NCI-H226 (cell line): Measurements from ENCODE around the gene ADAMTS19.
"Not testable (repeated sequence)": the region's sequence is repeated elsewhere in the genome, so short reads cannot be mapped to it uniquely, and the experiment has no call there.

Source experiments
- DNase-seq: peaks from one replicate; pipeline ENCODE4 v3.0.0-alpha.2; 2015

The ADAMTS19 gene, protein sequence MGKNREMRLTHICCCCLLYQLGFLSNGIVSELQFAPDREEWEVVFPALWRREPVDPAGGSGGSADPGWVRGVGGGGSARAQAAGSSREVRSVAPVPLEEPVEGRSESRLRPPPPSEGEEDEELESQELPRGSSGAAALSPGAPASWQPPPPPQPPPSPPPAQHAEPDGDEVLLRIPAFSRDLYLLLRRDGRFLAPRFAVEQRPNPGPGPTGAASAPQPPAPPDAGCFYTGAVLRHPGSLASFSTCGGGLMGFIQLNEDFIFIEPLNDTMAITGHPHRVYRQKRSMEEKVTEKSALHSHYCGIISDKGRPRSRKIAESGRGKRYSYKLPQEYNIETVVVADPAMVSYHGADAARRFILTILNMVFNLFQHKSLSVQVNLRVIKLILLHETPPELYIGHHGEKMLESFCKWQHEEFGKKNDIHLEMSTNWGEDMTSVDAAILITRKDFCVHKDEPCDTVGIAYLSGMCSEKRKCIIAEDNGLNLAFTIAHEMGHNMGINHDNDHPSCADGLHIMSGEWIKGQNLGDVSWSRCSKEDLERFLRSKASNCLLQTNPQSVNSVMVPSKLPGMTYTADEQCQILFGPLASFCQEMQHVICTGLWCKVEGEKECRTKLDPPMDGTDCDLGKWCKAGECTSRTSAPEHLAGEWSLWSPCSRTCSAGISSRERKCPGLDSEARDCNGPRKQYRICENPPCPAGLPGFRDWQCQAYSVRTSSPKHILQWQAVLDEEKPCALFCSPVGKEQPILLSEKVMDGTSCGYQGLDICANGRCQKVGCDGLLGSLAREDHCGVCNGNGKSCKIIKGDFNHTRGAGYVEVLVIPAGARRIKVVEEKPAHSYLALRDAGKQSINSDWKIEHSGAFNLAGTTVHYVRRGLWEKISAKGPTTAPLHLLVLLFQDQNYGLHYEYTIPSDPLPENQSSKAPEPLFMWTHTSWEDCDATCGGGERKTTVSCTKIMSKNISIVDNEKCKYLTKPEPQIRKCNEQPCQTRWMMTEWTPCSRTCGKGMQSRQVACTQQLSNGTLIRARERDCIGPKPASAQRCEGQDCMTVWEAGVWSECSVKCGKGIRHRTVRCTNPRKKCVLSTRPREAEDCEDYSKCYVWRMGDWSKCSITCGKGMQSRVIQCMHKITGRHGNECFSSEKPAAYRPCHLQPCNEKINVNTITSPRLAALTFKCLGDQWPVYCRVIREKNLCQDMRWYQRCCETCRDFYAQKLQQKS

DNA sequence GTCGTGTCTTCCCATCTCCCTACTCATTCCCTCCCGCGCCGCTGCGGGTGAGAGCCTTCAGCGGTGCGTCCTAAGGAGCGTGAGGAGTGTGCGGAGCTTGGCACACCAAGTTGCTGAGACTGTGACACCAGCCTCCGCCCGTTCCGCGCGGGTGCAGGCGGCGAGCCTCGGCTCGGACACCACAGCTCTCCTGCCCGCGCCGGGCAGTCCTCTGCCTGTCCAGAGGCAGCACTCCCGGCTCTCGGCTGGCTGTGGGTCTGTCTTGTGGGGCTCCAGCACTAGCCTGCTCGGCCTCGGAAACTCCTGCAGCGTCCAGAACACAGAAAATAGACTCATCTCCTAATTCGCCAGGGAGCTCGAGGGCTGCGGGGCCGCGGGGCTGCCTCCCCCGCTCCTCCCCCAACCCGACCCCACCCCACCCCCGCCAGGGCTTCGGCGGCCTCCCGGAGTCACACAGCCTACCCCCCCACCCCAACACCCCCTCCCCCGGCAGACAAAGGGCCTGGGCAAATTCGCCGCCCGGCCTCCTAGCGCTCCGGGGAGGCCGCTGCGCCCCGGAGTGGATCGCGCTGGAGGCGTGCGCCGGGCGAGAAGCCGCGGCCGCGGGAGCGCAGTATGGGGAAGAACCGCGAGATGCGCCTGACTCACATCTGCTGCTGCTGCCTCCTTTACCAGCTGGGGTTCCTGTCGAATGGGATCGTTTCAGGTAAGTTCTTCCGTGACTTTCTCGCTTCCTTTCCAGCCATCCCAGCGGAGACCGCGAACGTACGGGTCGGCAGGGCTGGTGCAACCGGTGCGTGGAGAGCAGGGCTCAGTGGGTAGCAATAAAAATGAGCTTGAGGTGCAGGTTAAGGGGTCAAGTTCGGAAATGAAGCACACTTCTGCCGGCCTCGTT lies at the start of gene ADAMTS19:
ADAMTS19 (plus strand) TSS at position 522 of the 895 bp plus-strand sequence; CDS start at position 616, 94 bp downstream.
- no peak for DNase-seq

DNA sequence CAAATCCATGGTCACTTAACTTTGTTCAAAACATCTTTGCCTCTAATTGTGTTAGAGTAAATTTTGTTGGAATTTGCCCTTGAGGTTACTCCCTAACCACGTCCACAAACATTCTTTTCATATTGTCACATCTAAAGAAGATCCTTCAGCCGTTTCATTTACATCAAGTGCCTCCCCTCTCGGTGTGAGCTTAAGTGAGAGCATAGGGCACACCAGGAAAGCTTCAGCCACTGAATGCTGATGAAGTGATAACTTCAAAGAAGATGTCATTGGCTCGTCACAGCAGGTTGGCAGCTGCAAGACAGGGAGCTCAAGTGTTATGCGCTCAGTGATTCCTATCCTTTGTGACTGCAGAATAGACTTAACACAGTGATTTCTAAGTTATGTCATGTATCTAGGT lies 49.6 kb upstream of the ADAMTS19 start:
- DNase-seq: no peak

DNA sequence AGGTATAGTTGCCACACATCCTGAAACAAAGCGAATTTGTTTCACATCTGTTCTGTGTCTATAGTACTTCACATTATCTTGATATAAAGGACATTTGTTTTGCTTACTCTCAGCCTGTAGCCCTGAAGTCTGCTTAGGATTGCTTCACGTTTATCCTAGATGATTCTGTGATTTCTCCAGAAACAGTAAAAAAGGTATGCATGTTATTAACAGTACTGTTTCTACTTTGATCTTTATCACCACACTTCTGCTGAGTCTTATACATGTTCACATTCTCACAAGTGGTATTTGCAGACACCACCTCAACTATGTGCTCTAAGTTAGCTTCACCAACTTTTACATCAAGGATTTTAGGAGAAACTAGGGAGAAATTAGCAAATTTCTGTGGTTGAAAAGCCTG lies 47.4 kb upstream of the ADAMTS19 start:
- DNase-seq: no peak

DNA sequence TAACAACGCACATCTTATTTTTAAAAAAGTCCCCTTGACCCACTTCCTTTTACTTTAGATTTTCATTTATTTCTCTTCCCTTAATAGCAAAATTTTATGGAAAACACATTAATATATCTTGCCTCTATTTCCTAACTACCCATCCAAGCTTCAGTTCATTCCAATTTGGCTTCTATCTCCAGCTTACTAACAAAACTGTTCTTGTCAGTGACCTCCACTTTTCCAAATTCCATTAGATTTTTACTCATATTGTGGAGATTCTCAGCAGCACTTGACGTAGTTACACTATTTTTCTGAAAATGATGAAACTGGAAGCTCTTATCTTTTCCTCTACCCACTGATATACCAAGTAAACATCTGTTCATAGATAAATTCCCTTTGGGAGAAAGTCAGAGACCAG lies 46.5 kb upstream of the ADAMTS19 start:
- no peak for DNase-seq

DNA sequence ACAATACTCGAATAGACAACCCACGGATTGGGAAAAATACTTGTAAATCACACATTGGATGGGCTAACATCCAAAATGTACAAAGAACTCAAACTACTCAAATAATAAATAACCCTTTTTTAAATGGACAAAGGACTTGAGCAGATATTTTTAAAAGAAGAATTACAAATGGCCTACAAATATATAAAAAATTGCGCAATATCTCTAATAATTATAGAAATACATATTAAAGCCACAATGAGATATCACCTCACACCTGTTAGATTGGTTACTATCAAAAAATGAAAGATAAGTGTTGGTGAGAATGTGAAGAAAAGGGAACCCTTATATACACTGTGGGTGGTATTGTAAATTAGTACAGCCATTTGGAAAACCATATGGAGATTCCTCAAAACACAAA lies 40.8 kb upstream of the ADAMTS19 start:
- no peak for DNase-seq

DNA sequence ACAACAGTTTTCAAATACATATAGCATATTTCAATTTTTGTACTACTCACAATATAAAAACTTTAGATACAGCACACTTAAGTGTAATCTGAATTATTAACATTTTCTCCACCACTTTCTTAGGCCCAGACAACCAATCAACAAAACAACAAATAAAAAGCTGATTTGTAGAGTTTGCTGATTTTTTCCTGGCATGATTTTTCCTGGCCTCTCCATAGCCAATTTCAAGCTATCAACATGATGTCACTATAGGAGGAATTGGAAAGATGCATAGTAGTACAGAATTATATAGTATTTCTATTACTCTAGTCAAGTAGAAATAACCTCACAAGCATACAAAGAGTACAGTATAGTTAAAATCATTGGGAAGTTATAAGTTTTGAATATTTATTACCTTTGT lies 35.1 kb upstream of the ADAMTS19 start:
- DNase-seq: no peak

DNA sequence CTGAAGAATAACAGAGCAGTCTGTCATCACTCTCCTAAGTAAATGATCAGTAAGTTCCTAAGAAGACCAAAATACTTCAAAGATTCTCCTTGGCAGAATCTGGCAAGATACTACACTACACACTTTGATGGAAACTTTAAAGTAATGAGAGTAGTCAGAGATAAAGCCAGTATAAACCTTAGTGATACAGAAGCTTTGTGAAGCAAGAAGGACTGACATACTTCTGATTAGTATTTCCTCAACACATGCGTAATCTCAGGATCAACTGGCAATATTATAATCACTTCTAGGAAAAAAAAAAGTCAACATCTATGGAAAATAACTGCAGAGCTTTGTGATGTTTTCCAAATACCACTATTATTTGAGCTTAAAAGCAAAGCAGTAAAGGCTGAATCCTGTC lies 34.0 kb upstream of the ADAMTS19 start:
- no peak for DNase-seq

DNA sequence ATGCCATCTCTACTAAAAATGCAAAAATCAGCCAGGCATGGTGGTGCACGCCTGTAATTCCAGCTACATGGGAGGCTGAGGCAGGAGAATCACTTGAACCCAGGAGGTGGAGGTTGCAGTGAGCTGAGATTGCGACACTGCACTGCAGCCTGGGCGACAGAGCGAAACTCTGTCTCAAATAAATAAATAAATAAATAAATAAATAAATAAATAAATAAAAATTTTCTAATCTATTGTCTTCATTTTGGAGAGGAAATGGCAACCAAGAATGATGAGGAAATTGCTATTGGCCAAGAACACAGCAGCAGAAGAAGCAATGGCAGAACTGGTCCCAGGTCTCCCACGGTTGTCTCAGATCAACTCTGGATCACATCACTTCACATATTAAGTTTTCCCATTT lies 31.5 kb upstream of the ADAMTS19 start:
- not testable (repeated sequence) for DNase-seq

DNA sequence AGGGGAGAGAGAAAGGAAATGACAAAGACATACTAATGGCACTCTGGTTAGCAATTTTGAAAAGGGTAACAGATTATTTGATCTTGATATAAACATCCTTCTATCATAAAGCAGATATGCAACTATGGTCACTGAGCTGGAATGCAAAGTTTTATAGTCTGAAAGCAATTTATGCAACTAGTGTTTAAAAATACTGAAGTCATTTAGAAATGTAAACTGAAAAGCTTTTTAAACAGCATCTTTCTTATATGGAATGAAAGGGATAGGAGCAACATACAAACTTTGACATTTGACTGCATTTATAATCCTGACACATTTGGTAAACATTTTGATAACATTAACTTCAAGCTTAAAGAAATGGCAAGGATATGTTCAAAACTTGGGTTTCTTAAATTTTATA lies 28.7 kb upstream of the ADAMTS19 start:
- DNase-seq: no peak

DNA sequence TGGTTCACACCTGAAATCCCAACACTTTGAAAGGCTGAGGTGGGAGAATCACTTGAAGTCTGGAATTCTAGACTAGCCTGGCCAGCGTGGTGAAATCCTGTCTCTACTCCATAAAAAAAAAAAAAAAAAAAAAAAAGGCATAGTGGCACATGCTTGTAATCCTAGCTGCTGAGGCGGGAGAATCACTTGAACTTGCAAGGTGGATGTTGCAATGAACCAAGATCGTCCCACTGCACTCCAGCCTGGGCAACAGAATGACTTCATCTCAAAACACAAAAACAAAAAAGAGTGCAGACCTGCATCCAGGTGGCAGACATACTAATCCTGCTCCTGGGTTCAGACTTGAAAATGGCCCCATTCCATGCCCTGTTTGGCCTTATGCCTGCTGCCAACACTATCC lies 21.8 kb upstream of the ADAMTS19 start:
- DNase-seq: no peak

DNA sequence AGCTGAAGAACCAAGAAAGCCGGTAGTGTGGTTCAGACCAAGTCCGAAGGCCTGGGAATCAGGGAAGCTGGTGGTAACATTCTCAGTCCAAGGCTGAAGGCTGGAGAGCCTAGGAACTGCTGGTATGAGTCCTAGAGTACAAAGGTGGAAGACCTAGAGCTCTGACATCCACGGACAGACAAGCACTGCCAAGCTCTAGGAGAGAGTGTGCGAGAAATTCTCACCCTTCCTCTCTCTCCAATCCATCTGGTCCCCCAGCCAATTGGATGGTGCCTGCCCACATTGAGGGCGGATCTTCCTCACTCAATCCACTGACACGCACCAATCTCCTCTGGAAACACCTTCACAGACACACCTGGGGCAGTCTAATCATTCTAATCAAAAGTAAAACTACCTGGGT lies 19.7 kb upstream of the ADAMTS19 start:
- no peak for DNase-seq

DNA sequence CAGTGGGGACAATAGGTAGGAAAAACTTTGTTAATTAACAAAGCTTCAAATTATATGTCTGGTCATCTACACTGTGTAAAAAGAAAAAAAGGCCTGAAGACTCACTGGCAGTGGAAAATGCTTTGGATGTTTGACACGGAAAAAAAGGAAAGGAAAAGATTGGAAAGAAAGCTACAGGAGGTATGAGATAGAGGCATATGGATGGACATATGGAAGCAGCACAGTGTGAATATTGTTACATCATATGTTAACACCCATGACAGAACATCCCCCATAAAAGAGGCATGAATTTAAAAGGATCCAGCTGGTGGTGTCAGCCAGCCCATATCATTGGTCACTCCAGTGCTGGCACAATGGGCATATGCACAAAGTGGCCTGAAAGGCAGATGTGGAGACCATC lies 19.0 kb upstream of the ADAMTS19 start:
- DNase-seq: no peak

DNA sequence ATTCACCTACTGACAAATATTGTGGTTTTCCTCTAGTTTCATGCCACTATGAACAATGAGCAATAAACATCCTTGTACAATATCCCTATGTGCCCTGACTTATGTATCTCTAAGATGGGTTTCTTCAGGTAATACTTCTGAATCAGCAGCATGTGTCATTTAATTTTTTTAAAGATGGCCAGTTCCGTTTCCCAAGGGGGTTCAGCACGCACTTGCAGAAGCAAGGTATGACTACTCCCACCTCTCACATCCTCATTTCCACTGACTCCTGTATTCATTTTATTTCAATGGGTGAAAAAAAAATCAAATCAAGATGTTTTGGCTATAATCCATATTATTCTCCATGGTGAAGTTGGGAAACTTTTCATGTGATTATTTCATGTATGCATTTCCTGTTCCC lies 14.7 kb upstream of the ADAMTS19 start:
- DNase-seq: no peak

DNA sequence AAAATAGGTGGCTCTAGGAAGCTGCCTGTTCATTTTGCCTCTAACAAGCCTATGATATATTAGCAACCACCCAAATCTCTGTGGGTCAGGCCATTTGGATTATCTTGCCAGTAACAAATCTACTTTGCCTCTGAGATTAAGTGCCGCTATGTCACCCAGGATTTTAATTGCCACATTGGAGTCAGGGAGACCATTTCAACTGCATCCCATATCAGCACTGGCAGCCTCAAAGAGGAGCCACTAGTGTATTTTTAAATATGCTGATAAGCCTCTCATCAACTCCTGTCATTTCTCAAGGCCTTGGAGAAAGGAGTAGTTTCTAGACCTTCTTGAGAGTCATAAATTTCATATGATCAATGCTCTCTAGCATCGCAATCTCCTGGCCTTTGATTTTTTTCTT lies 12.1 kb upstream of the ADAMTS19 start:
- DNase-seq: no peak

DNA sequence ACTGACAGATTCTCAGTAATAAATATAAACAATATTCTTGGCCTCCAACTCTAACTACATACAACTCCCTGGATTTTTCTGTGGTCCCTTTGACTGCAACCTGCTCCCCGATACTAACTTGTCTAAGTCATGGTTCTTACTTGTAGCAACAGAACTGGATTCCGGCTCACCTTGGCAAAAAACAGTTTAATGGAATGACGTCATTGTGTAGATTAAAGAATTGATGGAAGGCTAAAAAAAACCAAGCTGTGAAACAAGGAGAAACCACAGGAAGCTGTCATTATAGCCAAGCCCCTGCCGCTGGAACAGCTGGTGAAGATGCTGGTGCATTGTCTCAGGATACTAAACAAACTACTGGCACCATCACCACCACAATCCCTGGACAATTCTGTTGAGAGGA lies 11.4 kb upstream of the ADAMTS19 start:
- DNase-seq: no peak

DNA sequence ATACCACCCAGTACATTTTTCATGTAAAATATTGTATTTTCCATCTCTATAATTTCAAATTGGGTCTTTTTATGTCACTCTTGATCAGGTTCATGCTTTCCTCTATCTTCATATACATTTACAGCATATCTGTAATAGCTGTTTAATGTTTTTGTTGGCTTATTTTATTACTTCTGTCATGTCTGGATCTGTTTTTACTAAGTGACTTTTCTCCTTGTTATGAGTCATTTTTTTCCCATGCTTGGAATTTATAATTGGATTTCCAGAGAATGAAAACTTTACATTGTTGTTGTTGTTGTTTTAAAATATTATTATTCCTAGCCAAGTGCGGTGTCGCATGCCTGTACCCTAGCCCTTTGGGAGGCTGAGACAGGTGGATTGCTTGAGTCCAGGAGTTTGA lies 5.6 kb upstream of the ADAMTS19 start:
- no peak for DNase-seq

DNA sequence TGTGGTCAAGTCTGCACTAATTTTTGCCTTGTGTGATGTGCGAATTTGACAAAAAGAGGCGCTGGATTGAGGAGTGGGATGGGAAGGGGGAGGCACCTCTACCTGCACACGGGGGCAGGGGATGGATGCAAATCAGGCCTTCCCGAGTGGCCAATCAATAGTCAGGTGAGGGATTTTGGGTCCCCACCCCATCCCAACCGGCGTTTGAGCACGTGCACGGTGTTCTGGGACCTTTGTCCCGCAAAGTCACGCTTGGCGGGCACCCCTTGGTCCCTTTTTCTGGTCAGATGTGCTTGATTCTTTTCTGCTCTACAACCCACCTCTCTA lies 685 bp upstream of the ADAMTS19 start:
- DNase-seq: no peak

DNA sequence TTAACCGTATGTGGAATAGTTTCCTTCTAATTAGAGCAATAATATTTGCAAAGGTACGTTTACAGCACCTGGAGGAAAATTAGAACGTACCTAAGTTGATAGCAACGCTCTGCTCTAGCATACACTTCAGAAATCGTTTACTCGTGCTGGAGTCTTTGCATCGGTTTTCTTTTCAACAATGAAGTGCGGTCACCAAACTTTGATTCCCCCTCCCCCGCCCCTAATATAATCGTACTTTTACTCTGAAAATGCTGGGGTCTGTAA lies 506 bp downstream of the ADAMTS19 start:
- DNase-seq: no peak

DNA sequence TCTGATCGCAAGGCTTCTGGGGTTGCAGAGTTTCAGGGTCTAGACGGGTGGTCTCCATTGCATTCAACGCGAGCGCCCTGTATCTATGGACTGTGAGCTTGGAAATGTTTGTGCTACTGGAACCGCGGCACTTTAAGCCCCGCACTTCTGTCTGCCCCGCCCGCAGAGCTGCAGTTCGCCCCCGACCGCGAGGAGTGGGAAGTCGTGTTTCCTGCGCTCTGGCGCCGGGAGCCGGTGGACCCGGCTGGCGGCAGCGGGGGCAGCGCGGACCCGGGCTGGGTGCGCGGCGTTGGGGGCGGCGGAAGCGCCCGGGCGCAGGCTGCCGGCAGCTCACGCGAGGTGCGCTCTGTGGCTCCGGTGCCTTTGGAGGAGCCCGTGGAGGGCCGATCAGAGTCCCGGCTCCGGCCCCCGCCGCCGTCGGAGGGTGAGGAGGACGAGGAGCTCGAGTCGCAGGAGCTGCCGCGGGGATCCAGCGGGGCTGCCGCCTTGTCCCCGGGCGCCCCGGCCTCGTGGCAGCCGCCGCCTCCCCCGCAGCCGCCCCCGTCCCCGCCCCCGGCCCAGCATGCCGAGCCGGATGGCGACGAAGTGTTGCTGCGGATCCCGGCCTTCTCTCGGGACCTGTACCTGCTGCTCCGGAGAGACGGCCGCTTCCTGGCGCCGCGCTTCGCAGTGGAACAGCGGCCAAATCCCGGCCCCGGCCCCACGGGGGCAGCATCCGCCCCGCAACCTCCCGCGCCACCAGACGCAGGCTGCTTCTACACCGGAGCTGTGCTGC lies 1.0 kb downstream of the ADAMTS19 start:
- no peak for DNase-seq

DNA sequence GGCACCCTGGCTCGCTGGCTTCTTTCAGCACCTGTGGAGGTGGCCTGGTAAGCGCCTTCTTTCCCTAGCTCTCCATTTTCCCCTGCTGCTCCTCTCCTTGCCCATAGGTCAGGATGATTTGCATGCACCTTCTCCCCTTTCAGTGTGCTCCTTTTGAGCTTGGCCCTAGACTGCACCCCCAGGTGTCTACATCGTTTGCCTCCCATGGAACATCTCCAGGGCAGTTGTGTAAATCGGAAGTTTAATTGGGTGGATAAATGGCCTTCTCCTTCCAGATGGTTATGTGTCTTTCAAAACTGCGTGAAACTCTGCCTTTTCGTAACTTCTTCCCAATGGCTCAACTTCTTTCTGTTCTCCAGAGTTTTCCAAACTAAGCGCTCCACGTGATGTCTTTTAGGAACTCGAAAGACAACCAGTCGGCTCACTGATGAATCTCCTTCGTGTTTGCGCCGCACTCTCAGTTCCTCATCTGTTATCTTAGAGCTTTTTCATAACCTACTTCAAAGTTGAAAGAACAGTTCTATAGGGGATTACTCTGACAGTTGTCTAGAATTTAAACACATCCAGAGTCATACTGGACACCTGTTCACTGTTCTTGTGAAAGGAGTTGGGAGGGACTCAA lies 1.7 kb downstream of the ADAMTS19 start:
- DNase-seq: no peak

DNA sequence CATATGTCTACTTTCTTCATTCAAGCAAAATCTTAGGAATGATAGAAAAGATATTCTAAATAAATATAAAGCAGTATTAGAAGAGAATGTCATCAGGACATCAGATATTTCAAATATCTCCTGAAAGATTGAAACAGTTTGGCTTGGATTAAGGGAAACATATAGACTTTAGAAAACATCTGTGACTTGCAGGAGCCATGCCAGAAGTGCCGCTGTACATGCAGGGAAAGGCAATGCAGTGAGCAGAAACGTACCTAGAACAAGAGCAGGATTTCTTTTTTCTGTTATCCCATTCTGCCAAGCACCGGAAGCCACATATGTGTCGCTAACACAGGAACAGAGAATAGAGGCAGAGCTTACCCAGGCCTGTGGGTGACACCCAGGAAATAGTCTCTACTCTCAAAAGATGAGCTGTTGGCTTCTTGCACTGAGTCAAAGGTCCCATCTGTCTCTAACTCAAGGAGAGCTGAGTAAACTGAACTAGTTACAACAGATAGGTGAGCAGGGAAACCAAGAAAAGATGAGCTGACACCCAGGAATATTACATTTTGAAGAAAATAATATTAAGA lies 5.8 kb downstream of the ADAMTS19 start:
- DNase-seq: no peak
